K562 (cell line): ENCODE measurements around the gene CEP85L. TPM values are rescaled to one million over a fixed set of nuclear protein-coding genes. Genes with fewer than 3 reads are reported as not detected.

Source experiments
- ATF7 ChIP-seq: fragments of 450-650 bp; IDR thresholded peaks from 2 replicates; pipeline ENCODE4 v1.7.1; 2014; ENCODE audit warnings: mild to moderate bottlenecking, moderate library complexity
- CHAMP1 ChIP-seq: fragments of 450-650 bp; IDR thresholded peaks from 2 replicates; pipeline ENCODE4 v1.6.1; 2016; ENCODE audit warnings: mild to moderate bottlenecking
- CLOCK ChIP-seq: fragments of 250-450 bp; sonication (Bioruptor Pico); IDR thresholded peaks from 2 replicates; pipeline ENCODE4 v1.4.0; 2020; ENCODE audit warnings: mild to moderate bottlenecking, moderate library complexity, borderline replicate concordance
- ELF4 ChIP-seq: fragments of 450-650 bp; formaldehyde crosslinking; IDR thresholded peaks from 2 replicates; pipeline ENCODE4 v1.4.0; 2022; ENCODE audit warnings: missing genetic modification characterization
- KLF16 ChIP-seq: IDR thresholded peaks from 2 replicates; pipeline ENCODE4 v1.6.1; 2016; ENCODE audit warnings: antibody characterized with exemption
- LEF1 ChIP-seq: fragments of 450-650 bp; IDR thresholded peaks from 2 replicates; pipeline ENCODE4 v1.6.1; 2016; ENCODE audit warnings: mild to moderate bottlenecking
- POLR2AphosphoS5 ChIP-seq: IDR thresholded peaks from 2 replicates; pipeline ENCODE4 v1.6.1; 2011; ENCODE audit warnings: mild to moderate bottlenecking, low read depth, low read length, moderate library complexity; ENCODE audit not compliant: control insufficient read depth, insufficient read depth
- REST ChIP-seq, 2 experiments: fragments of 450-650 bp; formaldehyde crosslinking in 1 of 2; IDR thresholded peaks; 2 replicates each; pipeline versions ENCODE4 v1.4.0 to v1.6.1; 2014 to 2020; ENCODE audit warnings: mild to moderate bottlenecking in 2 of 2, borderline replicate concordance in 1 of 2, low read depth in 1 of 2
- SMARCA5 ChIP-seq: fragments of 450-650 bp; IDR thresholded peaks from 2 replicates; pipeline ENCODE4 v1.6.1; 2016
- TBL1XR1 ChIP-seq, 2 experiments: IDR thresholded peaks; 2 replicates each; pipeline ENCODE4 v1.6.1; 2012; ENCODE audit warnings: improper control_type of control experiment in 2 of 2, low read length in 2 of 2, mild to moderate bottlenecking in 1 of 2
- TEAD4 ChIP-seq, 2 experiments: sonication (generic) in 1 of 2; formaldehyde crosslinking in 1 of 2; IDR thresholded peaks; 2 replicates each; pipeline versions ENCODE4 v1.6.1 to v1.8.0; 2012 to 2022; ENCODE audit warnings: borderline replicate concordance in 1 of 2, inconsistent platforms in 1 of 2, low read length in 1 of 2, mild to moderate bottlenecking in 1 of 2, missing genetic modification reagents in 1 of 2
- ZC3H11A ChIP-seq: IDR thresholded peaks from 2 replicates; pipeline ENCODE4 v1.6.1; 2012; ENCODE audit warnings: low read depth, low read length, improper control_type of control experiment
- ZFP1 ChIP-seq: fragments of 450-650 bp; formaldehyde crosslinking; IDR thresholded peaks from 2 replicates; pipeline ENCODE4 v1.4.0; 2020; ENCODE audit warnings: mild to moderate bottlenecking, mixed read lengths
- ZNF511 ChIP-seq: sonication (generic); formaldehyde crosslinking; IDR thresholded peaks from 2 replicates; pipeline ENCODE4 v1.8.0; 2022; ENCODE audit warnings: mild to moderate bottlenecking, missing genetic modification reagents
- polyA plus RNA-seq, 8 experiments: library from polyadenylated mRNA; depleted of rRNA in 4 of 8; stranded (reverse) in 5 of 8; unstranded in 3 of 8; fragments of >200 nt; fragmentation: Nextera tagmentation in 2 of 8; fragmentation: Illumina TruSeq in 1 of 8; extraction: Ambion mirVana in 2 of 8; extraction: Trizol in 1 of 8; gene quantifications; 2 replicates each; pipeline versions ENCODE4 v1.2.1 to v1.2.3, GENCODE V29; 2011 to 2014; ENCODE audit warnings: inconsistent platforms in 1 of 8, missing spikeins in 1 of 8
- total RNA-seq, 7 experiments: library from RNA; depleted of rRNA in 6 of 7; stranded (reverse); fragments of >200 nt in 6 of 7; fragmentation: Illumina TruSeq in 2 of 7; extraction: Trizol in 2 of 7; gene quantifications; 2 replicates each; pipeline versions ENCODE4 v1.2.1 to v1.2.3, GENCODE V29; 2011 to 2021; ENCODE audit warnings: low replicate concordance in 1 of 7

Gene CEP85L
- total and polyA plus RNA-seq, 9 of the 15 experiments (the other 6 are each of a cell fraction or from before 2014, with no cell fraction given) = 4.5 to 15.8 (median 8.3) TPM

- no peak for TF ChIP-seq CLOCK (CRISPR knock-in tag)
- peak; percentile 85 for TF ChIP-seq LEF1
- TF ChIP-seq ZNF511 = no peak
- 0 out of 2 replicates have a peak, but pooled peaks have one; percentile 30 for TF ChIP-seq POLR2AphosphoS5
- TF ChIP-seq ZC3H11A = no peak
- no peak for TF ChIP-seq ELF4 (CRISPR knock-in tag)
- TF ChIP-seq REST (IDR thresholded peaks at IDR 0.05; ENCODE audit: borderline replicate concordance) = no peak
- TF ChIP-seq REST (CRISPR knock-in tag; IDR thresholded peaks at IDR 0.05; ENCODE audit: low read depth) = no peak
- no peak for TF ChIP-seq ZFP1
- no peak for TF ChIP-seq SMARCA5
- peak; percentile 86 for TF ChIP-seq CHAMP1
- peak in 1 of 2 experiments; percentile 77; a peak in 2 of 4 replicates for TF ChIP-seq TBL1XR1 (IDR thresholded peaks at IDR 0.05; ENCODE audit: low read length in 2 of 2)
- peak; percentile 88 for TF ChIP-seq TEAD4 (IDR thresholded peaks at IDR 0.05; ENCODE audit: low read length)
- TF ChIP-seq TEAD4 (CRISPR knock-in tag; IDR thresholded peaks at IDR 0.05; ENCODE audit: borderline replicate concordance) = no peak
- TF ChIP-seq ATF7 = peak; percentile 44; the same call in 1 of the 2 replicates
- 0 out of 2 replicates have a peak, but pooled peaks have one; percentile 27 for TF ChIP-seq KLF16
These were observed 113.8 kb downstream of the CEP85L start (continued) for GRCh38 chr6:118537574-118537973.
